HG03175 (cell line): ENCODE measurements around the gene CATSPER3.
"Not testable (repeated sequence)": the region's sequence is repeated elsewhere in the genome, so short reads cannot be mapped to it uniquely, and the experiment has no call there.

ENCODE experiments used
- ATAC-seq: cut with Tn5 transposase; IDR thresholded peaks from one replicate; pipeline ENCODE4 v1.9.1; 2021; ENCODE audit warnings: mild to moderate bottlenecking, moderate library complexity; ENCODE audit not compliant: unreplicated experiment

Gene CATSPER3

GRCh38 chr5:134969166-134969565 lies 1.5 kb downstream of the CATSPER3 start:
- ATAC-seq, result no peak

GRCh38 chr5:134975078-134975715 lies 7.5 kb downstream of the CATSPER3 start:
- peak; percentile 73 for ATAC-seq

GRCh38 chr5:134975843-134976242 lies 8.1 kb downstream of the CATSPER3 start:
- no peak for ATAC-seq

GRCh38 chr5:134976841-134977240 lies 9.1 kb downstream of the CATSPER3 start:
- no peak for ATAC-seq

- no peak for ATAC-seq
Measured at GRCh38 chr5:134979416-134979815, 11.7 kb downstream of the CATSPER3 start.

GRCh38 chr5:134982230-134982629 lies 14.5 kb downstream of the CATSPER3 start:
- no peak for ATAC-seq

- no peak for ATAC-seq
Measured at GRCh38 chr5:134989266-134989830, 21.6 kb downstream of the CATSPER3 start.

- not testable (repeated sequence) for ATAC-seq
Measured at GRCh38 chr5:134990183-134990582, 22.5 kb downstream of the CATSPER3 start.

GRCh38 chr5:134992148-134992547 lies 24.4 kb downstream of the CATSPER3 start:
- no peak for ATAC-seq

GRCh38 chr5:134993161-134993560 lies 25.5 kb downstream of the CATSPER3 start:
- no peak for ATAC-seq

- no peak for ATAC-seq
Measured at GRCh38 chr5:134994560-134995156, 27.0 kb downstream of the CATSPER3 start.

GRCh38 chr5:134995850-134996402 lies 28.2 kb downstream of the CATSPER3 start:
- ATAC-seq, result no peak

- ATAC-seq, result no peak
Measured at GRCh38 chr5:134997015-134997414, 29.3 kb downstream of the CATSPER3 start.

GRCh38 chr5:134998068-134998467 lies 30.4 kb downstream of the CATSPER3 start:
- not testable (repeated sequence) for ATAC-seq

GRCh38 chr5:135004376-135004775 lies 36.7 kb downstream of the CATSPER3 start:
- no peak for ATAC-seq

- no peak for ATAC-seq
Measured at GRCh38 chr5:135005076-135005475, 37.4 kb downstream of the CATSPER3 start.

GRCh38 chr5:135007305-135007704 lies 39.6 kb downstream of the CATSPER3 start:
- no peak for ATAC-seq

- ATAC-seq, result no peak
Measured at GRCh38 chr5:135007749-135008363, 40.1 kb downstream of the CATSPER3 start.

- no peak for ATAC-seq
Measured at GRCh38 chr5:135008556-135008955, 40.8 kb downstream of the CATSPER3 start.

- ATAC-seq, result no peak
Measured at GRCh38 chr5:135008981-135009735, 41.5 kb downstream of the CATSPER3 start.
